ENCODE measurements around the gene MAN1C1. TPM values are rescaled to one million over a fixed set of nuclear protein-coding genes. Genes with fewer than 3 reads are reported as not detected.

MAN1C1 gene
- total RNA-seq, 1 donor from 2014 or later, result 64.7 TPM

- Mint-ChIP-seq H3K27me3 (ENCODE audit: unreplicated experiment) (peaks cover 8% of the 10 kb centered on the region), H3K36me3 (ENCODE audit: unreplicated experiment) (peaks cover 41% of the 10 kb centered on the region), H3K4me3 (ENCODE audit: unreplicated experiment) (no peak overlapping the region), H3K4me1 (ENCODE audit: unreplicated experiment) (peaks cover 3% of the 10 kb centered on the region), H3K9me3 (ENCODE audit: unreplicated experiment) (no peaks in the 10 kb centered on the region), H3K27ac (ENCODE audit: unreplicated experiment) (no peak overlapping the region)
- no peak for TF ChIP-seq CTCF (IDR thresholded peaks at IDR 0.05)
- no peak for DNase-seq (ENCODE audit: extremely low spot score, unreplicated experiment)
Observed at GRCh38 chr1:25750923-25751605, 134.5 kb downstream of the MAN1C1 start.

- H3K36me3 Mint-ChIP-seq (ENCODE audit: unreplicated experiment), result peaks cover 42% of the 10 kb centered on the region
- DNase-seq (ENCODE audit: extremely low spot score, unreplicated experiment), result no peak
- no peak overlapping the region for H3K27ac Mint-ChIP-seq (ENCODE audit: unreplicated experiment)
Observed at GRCh38 chr1:25754470-25755181, 138.0 kb downstream of the MAN1C1 start.

DNA sequence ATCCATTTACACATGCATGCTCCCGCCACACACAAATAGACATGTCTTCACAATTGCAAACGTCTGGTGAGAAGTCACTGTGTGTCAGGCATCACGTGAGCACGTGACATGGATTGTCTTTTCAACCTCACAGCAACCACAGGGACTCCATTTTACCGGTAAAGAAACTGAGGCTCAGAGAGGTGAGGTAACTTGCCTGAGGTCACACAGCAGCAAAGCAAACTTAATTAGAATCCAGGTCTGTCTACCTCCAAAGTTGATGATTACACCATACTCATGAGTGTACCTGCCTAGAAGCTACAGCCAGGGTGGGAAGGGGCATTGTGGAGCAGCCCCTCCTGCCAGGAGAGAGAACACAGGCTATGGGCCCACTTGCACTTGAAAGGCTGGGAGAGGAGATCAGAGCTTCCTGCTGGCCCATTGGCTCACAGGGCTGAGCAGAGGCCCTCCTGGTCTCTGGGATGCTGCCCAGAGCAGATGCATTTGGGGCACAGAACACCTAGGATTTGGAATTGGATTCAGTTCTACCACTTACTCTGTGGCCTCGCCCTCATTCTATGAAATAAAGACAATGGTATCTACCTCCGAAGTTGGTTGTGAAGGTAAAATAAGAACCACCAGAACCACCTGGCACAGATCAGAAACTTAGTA, 139.0 kb downstream of the MAN1C1 start:
- H3K4me1 Mint-ChIP-seq (ENCODE audit: unreplicated experiment), result peaks cover 6% of the 10 kb centered on the region
- H3K27me3 Mint-ChIP-seq (ENCODE audit: unreplicated experiment), result peaks cover 12% of the 10 kb centered on the region
- peaks cover 46% of the 10 kb centered on the region for H3K36me3 Mint-ChIP-seq (ENCODE audit: unreplicated experiment)
- no peak for TF ChIP-seq CTCF (IDR thresholded peaks at IDR 0.05)
- DNase-seq (ENCODE audit: extremely low spot score, unreplicated experiment), result no peak
- no peak overlapping the region for H3K27ac Mint-ChIP-seq (ENCODE audit: unreplicated experiment)
- H3K9me3 Mint-ChIP-seq (ENCODE audit: unreplicated experiment), result no peaks in the 10 kb centered on the region
- H3K4me3 Mint-ChIP-seq (ENCODE audit: unreplicated experiment), result no peak overlapping the region

More at GRCh38 chr1:25754470-25755181, 138.0 kb downstream of the MAN1C1 start:
- H3K27me3 Mint-ChIP-seq (ENCODE audit: unreplicated experiment), result peaks cover 12% of the 10 kb centered on the region
- H3K4me1 Mint-ChIP-seq (ENCODE audit: unreplicated experiment), result peaks cover 6% of the 10 kb centered on the region
- no peak overlapping the region for H3K4me3 Mint-ChIP-seq (ENCODE audit: unreplicated experiment)
- no peak for TF ChIP-seq CTCF (IDR thresholded peaks at IDR 0.05)
- H3K9me3 Mint-ChIP-seq (ENCODE audit: unreplicated experiment), result no peaks in the 10 kb centered on the region

DNA sequence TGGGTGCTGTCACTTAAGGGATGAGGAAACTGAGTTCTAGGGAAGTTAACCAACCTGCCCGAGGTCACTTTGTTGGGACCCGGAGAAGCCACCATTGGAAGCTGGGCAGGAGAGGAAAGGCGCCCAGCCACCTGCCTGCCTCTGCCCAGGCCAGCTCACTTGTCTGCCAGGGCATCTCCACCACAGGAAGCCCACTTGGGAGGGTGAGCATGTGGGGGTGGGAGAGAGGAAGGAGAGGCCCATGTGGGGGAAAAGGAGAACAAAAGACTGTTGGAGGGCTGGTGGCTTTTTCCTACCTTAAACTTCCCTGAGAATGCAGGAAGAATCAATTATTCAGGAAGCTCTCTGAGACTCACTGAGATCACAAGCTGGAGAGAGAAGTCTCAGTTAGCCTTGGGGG, 139.6 kb downstream of the MAN1C1 start:
- DNase-seq (ENCODE audit: extremely low spot score, unreplicated experiment), result no peak
- H3K4me3 Mint-ChIP-seq (ENCODE audit: unreplicated experiment), result no peak overlapping the region
- TF ChIP-seq CTCF (IDR thresholded peaks at IDR 0.05), result no peak
- no peaks in the 10 kb centered on the region for H3K9me3 Mint-ChIP-seq (ENCODE audit: unreplicated experiment)
- H3K36me3 Mint-ChIP-seq (ENCODE audit: unreplicated experiment), result peaks cover 41% of the 10 kb centered on the region
- H3K4me1 Mint-ChIP-seq (ENCODE audit: unreplicated experiment), result peaks cover 6% of the 10 kb centered on the region
- peaks cover 8% of the 10 kb centered on the region for H3K27me3 Mint-ChIP-seq (ENCODE audit: unreplicated experiment)
- no peak overlapping the region for H3K27ac Mint-ChIP-seq (ENCODE audit: unreplicated experiment)

All from osteocyte (in vitro differentiated cells).